GM12865 (cell line): ENCODE data around the gene PDC.

Experiments used
- DNase-seq: peaks from one replicate; pipeline ENCODE4 v3.0.0; 2010; ENCODE audit warnings: low read depth
- H3K4me3 ChIP-seq: 2 replicates; pipeline ENCODE4 v1.5.1; 2011; ENCODE audit warnings: mild to moderate bottlenecking, low read depth, low read length, control low read depth
- TF ChIP-seq, protein P1 (sequence below): IDR thresholded peaks from 2 replicates; pipeline ENCODE4 v1.5.1; 2011; ENCODE audit warnings: low read length, control low read depth, low read depth, inconsistent platforms; ENCODE audit not compliant: insufficient read depth; ENCODE audit errors: missing control alignments

Gene PDC

DNA sequence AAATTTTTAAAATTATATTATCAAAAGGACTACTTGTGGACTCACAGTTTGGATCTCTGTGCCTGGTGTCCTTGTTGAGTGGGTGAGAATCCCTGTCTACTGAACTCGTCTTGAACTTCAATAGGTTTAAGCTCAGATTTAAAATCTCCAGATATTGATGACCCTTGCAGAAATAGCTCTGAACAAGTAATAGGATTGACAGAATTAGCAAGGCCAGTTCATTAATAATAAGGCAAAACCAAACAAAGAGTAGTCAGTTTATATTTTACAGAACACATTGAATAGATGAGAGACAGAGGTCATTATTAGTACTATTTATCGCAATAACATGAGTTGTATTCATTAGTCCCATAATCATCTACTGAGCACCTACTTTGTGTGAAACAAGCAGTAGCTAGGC lies at the start of gene PDC:
TSS of gene PDC (minus strand) at position 101 of the 400 bp plus-strand sequence. CDS start 11,655 bp downstream, outside the sequence.
- no peak for DNase-seq
- no peak within 1 kb of the TSS for H3K4me3 ChIP-seq
- TF ChIP-seq, protein P1, sequence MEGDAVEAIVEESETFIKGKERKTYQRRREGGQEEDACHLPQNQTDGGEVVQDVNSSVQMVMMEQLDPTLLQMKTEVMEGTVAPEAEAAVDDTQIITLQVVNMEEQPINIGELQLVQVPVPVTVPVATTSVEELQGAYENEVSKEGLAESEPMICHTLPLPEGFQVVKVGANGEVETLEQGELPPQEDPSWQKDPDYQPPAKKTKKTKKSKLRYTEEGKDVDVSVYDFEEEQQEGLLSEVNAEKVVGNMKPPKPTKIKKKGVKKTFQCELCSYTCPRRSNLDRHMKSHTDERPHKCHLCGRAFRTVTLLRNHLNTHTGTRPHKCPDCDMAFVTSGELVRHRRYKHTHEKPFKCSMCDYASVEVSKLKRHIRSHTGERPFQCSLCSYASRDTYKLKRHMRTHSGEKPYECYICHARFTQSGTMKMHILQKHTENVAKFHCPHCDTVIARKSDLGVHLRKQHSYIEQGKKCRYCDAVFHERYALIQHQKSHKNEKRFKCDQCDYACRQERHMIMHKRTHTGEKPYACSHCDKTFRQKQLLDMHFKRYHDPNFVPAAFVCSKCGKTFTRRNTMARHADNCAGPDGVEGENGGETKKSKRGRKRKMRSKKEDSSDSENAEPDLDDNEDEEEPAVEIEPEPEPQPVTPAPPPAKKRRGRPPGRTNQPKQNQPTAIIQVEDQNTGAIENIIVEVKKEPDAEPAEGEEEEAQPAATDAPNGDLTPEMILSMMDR = no peak

DNA sequence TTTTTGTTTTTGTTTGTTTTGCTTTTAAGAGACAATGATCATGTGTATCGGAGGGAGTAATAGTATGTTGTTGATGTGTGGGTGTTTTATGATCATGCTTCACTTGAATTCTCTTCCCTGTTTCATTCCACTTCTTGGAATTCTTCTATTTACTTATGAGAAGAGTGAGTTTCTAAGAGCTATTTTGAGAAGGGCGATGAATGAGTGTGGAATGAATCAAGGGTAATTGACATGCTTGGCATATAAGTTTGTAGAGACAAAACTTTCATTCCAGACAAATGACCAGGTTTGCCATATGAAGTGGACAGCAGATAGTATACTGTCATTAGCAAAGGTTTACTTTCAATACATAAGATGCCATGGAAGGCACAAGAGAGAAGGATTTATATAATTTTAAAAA lies 42.3 kb upstream of the PDC start:
- no peak overlapping the region for H3K4me3 ChIP-seq
- TF ChIP-seq, protein P1 = no peak

DNA sequence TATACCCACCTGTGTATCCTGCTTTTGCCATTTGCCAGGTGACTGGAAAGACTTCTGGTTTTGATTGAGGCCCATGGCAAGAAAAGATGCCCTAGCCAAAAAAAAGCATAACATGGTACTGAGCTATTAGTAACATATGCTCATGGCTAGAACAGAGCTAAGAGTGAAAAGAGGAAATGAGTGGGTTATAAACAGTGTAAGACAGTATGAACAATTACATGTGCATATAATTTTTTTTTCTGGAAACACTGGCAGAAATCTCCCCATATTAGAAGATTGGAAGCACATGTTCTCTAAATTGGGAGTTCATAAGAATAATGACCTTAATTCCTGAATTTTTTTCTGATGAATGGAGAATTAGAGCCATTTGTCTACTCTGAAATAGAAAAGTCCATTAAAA lies 41.2 kb upstream of the PDC start:
- H3K4me3 ChIP-seq = no peak overlapping the region
- DNase-seq = no peak
- TF ChIP-seq, protein P1 = no peak

More for the DNA sequence above, 42.3 kb upstream of the PDC start:
- DNase-seq = no peak

DNA sequence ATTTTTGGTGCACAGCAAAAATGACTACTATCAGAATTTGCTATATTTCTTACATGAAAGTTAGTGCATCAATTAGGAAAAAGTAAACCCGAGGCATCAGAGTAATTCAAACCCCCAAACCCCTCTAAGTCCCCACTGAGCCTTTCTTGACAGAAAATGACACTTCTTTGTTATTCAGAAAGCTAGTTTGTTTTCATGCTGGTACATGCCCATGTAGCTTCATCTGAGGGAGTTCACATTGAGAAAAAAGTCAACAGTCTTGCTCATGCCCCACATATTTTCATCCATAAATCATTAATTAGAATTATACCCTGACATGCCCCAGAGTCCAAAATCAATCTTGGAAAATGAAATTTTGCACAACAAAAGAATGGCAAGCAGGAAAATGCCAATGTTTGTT lies 39.9 kb upstream of the PDC start:
- H3K4me3 ChIP-seq = no peak overlapping the region

DNA sequence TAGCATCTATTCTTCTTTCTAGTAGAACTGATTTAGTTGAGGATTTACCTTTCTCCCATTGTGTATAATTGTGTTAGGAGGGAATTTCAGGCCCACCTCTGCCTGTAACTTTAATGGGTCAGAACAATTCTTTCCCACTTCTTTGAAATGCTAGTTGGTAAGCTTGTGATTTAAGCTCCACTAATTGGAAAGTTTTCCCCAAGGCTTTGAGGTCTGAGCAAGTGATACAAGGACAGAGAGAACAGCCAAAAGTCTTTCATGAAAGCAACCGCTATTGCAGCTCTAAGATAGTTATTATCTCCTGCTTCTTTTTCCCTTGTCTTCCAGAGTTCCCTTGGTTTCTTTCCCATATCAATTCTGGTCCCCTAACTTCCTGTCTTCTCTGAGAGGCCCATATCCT lies 38.7 kb upstream of the PDC start:
- DNase-seq = no peak
- H3K4me3 ChIP-seq = no peak overlapping the region
- TF ChIP-seq, protein P1 = no peak

More for the DNA sequence above, 39.9 kb upstream of the PDC start:
- DNase-seq = no peak
- TF ChIP-seq, protein P1 = no peak

DNA sequence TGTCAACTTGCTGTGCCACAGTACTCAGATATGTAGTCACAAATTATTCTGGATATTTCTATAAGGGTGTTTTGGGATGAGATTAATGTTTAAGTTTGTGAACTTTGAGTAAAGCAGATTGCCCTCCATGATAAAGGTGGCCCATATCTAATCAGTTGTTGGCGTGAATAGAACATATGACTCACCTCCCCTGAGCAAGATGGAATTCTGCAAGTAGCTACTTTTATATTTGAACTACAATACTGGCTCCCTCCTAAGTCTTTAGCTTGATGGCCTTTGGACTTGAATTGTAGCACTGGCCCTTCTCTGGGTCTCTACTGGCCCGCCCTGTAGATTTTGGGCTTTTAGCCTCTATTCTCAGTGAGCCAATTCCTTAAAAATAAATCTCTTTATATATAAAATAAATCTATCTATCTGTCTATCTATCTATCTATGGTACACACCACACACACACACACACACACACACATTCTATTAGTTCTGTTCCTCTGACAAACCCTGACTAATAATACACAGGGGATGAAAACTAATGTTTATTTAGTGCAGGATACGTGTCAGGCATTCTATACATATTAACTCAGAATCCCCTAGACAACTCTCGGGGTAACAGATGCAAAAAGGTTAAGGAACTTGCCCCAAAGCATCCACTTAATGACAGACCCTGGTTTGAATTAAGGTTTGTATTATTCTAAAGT lies 37.9 kb upstream of the PDC start:
- DNase-seq = no peak
- H3K4me3 ChIP-seq = no peak overlapping the region
- TF ChIP-seq, protein P1 = no peak

DNA sequence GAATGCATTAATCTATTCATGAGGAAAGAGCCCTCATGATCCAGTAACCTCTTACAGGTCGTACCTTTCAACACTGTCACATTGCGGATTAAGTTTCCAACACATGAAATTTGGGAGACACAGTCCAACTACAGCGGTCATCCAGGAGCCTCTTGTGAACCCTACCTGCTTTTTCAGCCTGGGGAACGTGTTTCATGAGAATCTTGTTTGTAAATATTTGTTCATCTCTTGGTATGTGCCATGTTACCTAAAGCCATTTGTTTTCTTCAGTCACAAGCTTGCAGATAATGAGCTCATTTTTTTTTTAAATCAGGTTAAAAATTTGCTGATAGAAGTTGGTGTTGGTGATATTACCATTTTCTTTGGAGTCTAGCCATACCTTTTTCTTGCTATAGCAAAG lies 37.2 kb upstream of the PDC start:
- no peak for DNase-seq
- TF ChIP-seq, protein P1 = no peak
- H3K4me3 ChIP-seq = no peak overlapping the region
